ENCODE data around the gene IL20RA. TPM values are rescaled to one million over a fixed set of nuclear protein-coding genes. Genes with fewer than 3 reads are reported as not detected.

The IL20RA gene
- total and polyA plus RNA-seq, 2 of the 13 experiments (the other 11 are each of a cell fraction or from before 2014, with no cell fraction given), result not detected

DNA sequence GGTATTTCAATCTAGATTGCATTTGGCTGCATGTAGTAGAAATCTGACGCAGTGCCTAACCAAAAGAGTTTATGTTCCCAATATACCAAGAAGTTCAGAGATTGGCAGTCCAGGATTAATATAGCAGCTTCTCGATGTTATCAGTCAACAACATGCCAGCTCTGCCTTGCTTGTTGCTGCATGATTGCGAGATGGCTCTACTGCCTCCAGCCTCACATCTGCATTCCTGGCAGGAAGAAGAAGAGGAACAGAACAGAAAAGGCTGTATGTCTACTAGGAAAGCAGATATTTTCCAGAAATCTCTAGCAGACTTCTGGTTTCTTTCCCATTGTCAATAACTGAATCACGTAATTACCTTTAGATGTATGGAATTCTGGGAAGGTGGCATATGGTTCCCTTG lies 61.8 kb downstream of the IL20RA start (continued):
- TF ChIP-seq ZNF407 (CRISPR knock-in tag; IDR thresholded peaks at IDR 0.05; ENCODE audit: not compliant biosample characterization) (no peak), ZNF451 (CRISPR knock-in tag; IDR thresholded peaks at IDR 0.05) (no peak), MYNN (CRISPR knock-in tag; IDR thresholded peaks at IDR 0.05; ENCODE audit: low read depth) (no peak), THAP11 (CRISPR knock-in tag; IDR thresholded peaks at IDR 0.05) (no peak), ZNF724P (CRISPR knock-in tag; IDR thresholded peaks at IDR 0.05; ENCODE audit: borderline replicate concordance) (no peak), BCL6 (CRISPR knock-in tag; IDR thresholded peaks at IDR 0.05) (no peak), ZNF296 (CRISPR knock-in tag; conservative IDR thresholded peaks at IDR 0.05) (no peak)
- TF ChIP-seq, protein P1, sequence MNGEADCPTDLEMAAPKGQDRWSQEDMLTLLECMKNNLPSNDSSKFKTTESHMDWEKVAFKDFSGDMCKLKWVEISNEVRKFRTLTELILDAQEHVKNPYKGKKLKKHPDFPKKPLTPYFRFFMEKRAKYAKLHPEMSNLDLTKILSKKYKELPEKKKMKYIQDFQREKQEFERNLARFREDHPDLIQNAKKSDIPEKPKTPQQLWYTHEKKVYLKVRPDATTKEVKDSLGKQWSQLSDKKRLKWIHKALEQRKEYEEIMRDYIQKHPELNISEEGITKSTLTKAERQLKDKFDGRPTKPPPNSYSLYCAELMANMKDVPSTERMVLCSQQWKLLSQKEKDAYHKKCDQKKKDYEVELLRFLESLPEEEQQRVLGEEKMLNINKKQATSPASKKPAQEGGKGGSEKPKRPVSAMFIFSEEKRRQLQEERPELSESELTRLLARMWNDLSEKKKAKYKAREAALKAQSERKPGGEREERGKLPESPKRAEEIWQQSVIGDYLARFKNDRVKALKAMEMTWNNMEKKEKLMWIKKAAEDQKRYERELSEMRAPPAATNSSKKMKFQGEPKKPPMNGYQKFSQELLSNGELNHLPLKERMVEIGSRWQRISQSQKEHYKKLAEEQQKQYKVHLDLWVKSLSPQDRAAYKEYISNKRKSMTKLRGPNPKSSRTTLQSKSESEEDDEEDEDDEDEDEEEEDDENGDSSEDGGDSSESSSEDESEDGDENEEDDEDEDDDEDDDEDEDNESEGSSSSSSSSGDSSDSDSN (CRISPR knock-in tag; IDR thresholded peaks at IDR 0.05), result no peak
